Measurements from ENCODE around the gene MAGI1. TPM values are rescaled to one million over a fixed set of nuclear protein-coding genes. Genes with fewer than 3 reads are reported as not detected.

The MAGI1 gene
- total RNA-seq, 1 donor from 2014 or later = 45.8 TPM

GRCh38 chr3:65808824-65809223 is 229.9 kb downstream of the MAGI1 start:
- no peaks in the 10 kb centered on the region for H3K27me3 ChIP-seq
- no peaks in the 10 kb centered on the region for H3K36me3 ChIP-seq
- TF ChIP-seq CTCF (IDR thresholded peaks at IDR 0.05) = no peak
- DNase-seq (no peak), ATAC-seq (no peak)
- no peak overlapping the region for H3K27ac ChIP-seq
- intact Hi-C loops (cut with DNase I) = no loop called here
- H3K9me3 ChIP-seq = no peaks in the 10 kb centered on the region
- no peaks in the 10 kb centered on the region for H3K4me1 ChIP-seq
- H3K4me3 ChIP-seq = no peak overlapping the region

GRCh38 chr3:65808407-65808806 is 230.3 kb downstream of the MAGI1 start:
- DNase-seq (no peak), ATAC-seq (no peak)
- Histone ChIP-seq H3K36me3 (no peaks in the 10 kb centered on the region), H3K27ac (no peak overlapping the region), H3K4me1 (no peaks in the 10 kb centered on the region), H3K9me3 (no peaks in the 10 kb centered on the region), H3K27me3 (no peaks in the 10 kb centered on the region), H3K4me3 (no peak overlapping the region)
- intact Hi-C loops (cut with DNase I) = no loop called here
- TF ChIP-seq CTCF (IDR thresholded peaks at IDR 0.05) = no peak

- DNase-seq = no peak
- no peak overlapping the region for H3K27ac ChIP-seq
- no peaks in the 10 kb centered on the region for H3K9me3 ChIP-seq
- ATAC-seq = no peak
- intact Hi-C loops (cut with DNase I) = no loop called here
- no peak overlapping the region for H3K4me3 ChIP-seq
- no peaks in the 10 kb centered on the region for H3K4me1 ChIP-seq
- H3K27me3 ChIP-seq = no peaks in the 10 kb centered on the region
- TF ChIP-seq CTCF (IDR thresholded peaks at IDR 0.05) = no peak
- H3K36me3 ChIP-seq = no peaks in the 10 kb centered on the region
Observed at GRCh38 chr3:65807225-65807624, 231.5 kb downstream of the MAGI1 start.

GRCh38 chr3:65806600-65806999 is 232.1 kb downstream of the MAGI1 start:
- no peak for ATAC-seq
- no peak overlapping the region for H3K27ac ChIP-seq
- intact Hi-C loops (cut with DNase I) = no loop called here
- no peaks in the 10 kb centered on the region for H3K36me3 ChIP-seq
- DNase-seq = no peak
- H3K9me3 ChIP-seq = no peaks in the 10 kb centered on the region
- TF ChIP-seq CTCF (IDR thresholded peaks at IDR 0.05) = no peak
- no peaks in the 10 kb centered on the region for H3K4me1 ChIP-seq
- no peaks in the 10 kb centered on the region for H3K27me3 ChIP-seq
- H3K4me3 ChIP-seq = no peak overlapping the region

GRCh38 chr3:65796676-65797075 is 242.0 kb downstream of the MAGI1 start:
- no peak for ATAC-seq
- no peak for TF ChIP-seq CTCF (IDR thresholded peaks at IDR 0.05)

GRCh38 chr3:65795166-65795565 is 243.6 kb downstream of the MAGI1 start:
- H3K4me3 ChIP-seq = no peak overlapping the region
- H3K9me3 ChIP-seq = no peaks in the 10 kb centered on the region
- no peak for DNase-seq
- no peaks in the 10 kb centered on the region for H3K36me3 ChIP-seq
- H3K4me1 ChIP-seq = no peaks in the 10 kb centered on the region
- intact Hi-C loops (cut with DNase I) = no loop called here
- ATAC-seq = no peak
- no peak for TF ChIP-seq CTCF (IDR thresholded peaks at IDR 0.05)
- H3K27ac ChIP-seq = no peak overlapping the region
- H3K27me3 ChIP-seq = no peaks in the 10 kb centered on the region

More at GRCh38 chr3:65796676-65797075, 242.0 kb downstream of the MAGI1 start:
- intact Hi-C loops (cut with DNase I) = no loop called here
- H3K36me3 ChIP-seq = no peaks in the 10 kb centered on the region
- H3K9me3 ChIP-seq = no peaks in the 10 kb centered on the region
- H3K4me3 ChIP-seq = no peak overlapping the region
- H3K27ac ChIP-seq = no peak overlapping the region
- no peaks in the 10 kb centered on the region for H3K27me3 ChIP-seq
- DNase-seq = no peak
- H3K4me1 ChIP-seq = no peaks in the 10 kb centered on the region
